HG03457 (cell line): ENCODE results near the gene TLCD1.
A peak's percentile ranks its signal among the peaks of the same experiment; 100 is the strongest.
"Not testable (repeated sequence)": the region's sequence is repeated elsewhere in the genome, so short reads cannot be mapped to it uniquely, and the experiment has no call there.

Experiments
- ATAC-seq: cut with Tn5 transposase; IDR thresholded peaks from one replicate; pipeline ENCODE4 v1.9.1; 2021; ENCODE audit warnings: moderate number of reproducible peaks; ENCODE audit not compliant: unreplicated experiment

The TLCD1 gene

GRCh38 chr17:28729950-28730330, 3.9 kb upstream of the TLCD1 start:
- no peak for ATAC-seq

GRCh38 chr17:28728364-28729200, 2.5 kb upstream of the TLCD1 start, which contains the start of gene NEK8:
Gene NEK8 (plus strand): TSS chr17:28728788. CDS start chr17:28728814, 26 bp downstream.
- ATAC-seq, result peak; percentile 32

GRCh38 chr17:28726627-28727491, 826 bp upstream of the TLCD1 start:
- peak; percentile 31 for ATAC-seq

GRCh38 chr17:28725660-28726225, 290 bp downstream of the TLCD1 start:
- no peak for ATAC-seq

- no peak for ATAC-seq
These were observed 820 bp downstream of the TLCD1 start for GRCh38 chr17:28725166-28725659.

- no peak for ATAC-seq
These were observed 1.4 kb downstream of the TLCD1 start for GRCh38 chr17:28724500-28725165.

GRCh38 chr17:28723836-28724499, 2.1 kb downstream of the TLCD1 start:
- not testable (repeated sequence) for ATAC-seq

- ATAC-seq, result no peak
These were observed 2.7 kb downstream of the TLCD1 start for GRCh38 chr17:28723159-28723835.

- no peak for ATAC-seq
These were observed 3.4 kb downstream of the TLCD1 start for GRCh38 chr17:28722417-28723158.

- not testable (repeated sequence) for ATAC-seq
These were observed 5.1 kb downstream of the TLCD1 start for GRCh38 chr17:28720997-28721329.

GRCh38 chr17:28720247-28720996, 5.6 kb downstream of the TLCD1 start:
- ATAC-seq, result no peak

GRCh38 chr17:28719021-28719433, 7.0 kb downstream of the TLCD1 start:
- ATAC-seq, result no peak

GRCh38 chr17:28718333-28719020, 7.6 kb downstream of the TLCD1 start:
- no peak for ATAC-seq

GRCh38 chr17:28717578-28718332, 8.3 kb downstream of the TLCD1 start, which contains the start of gene RAB34:
Gene RAB34 (minus strand): TSS chr17:28717868. CDS start chr17:28717266, 602 bp downstream.
- no peak for ATAC-seq

- no peak for ATAC-seq
These were observed 9.1 kb downstream of the TLCD1 start for GRCh38 chr17:28716740-28717577.

- no peak for ATAC-seq
These were observed 10.8 kb downstream of the TLCD1 start for GRCh38 chr17:28715217-28715616.
